Activated naive CD8-positive, alpha-beta T cell treated with anti-CD3 and anti-CD28 coated beads, Interleukin-2, amount 50 U/mL, for 24 hours (primary cell): ENCODE results near the gene FAM72A.
"Not testable (repeated sequence)": the region's sequence is repeated elsewhere in the genome, so short reads cannot be mapped to it uniquely, and the experiment has no call there.

ENCODE experiments used
- ATAC-seq: fragments of 150-1000 bp; cut with Tn5 transposase; one replicate; pipeline ENCODE4 v1.10.0; 2021
- DNase-seq: peaks from one replicate; pipeline ENCODE4 v3.0.0; 2021
- H3K27ac Mint-ChIP-seq: one replicate; pipeline ENCODE4 v1.8.0; 2021; ENCODE audit warnings: mild to moderate bottlenecking, mixed read lengths
- H3K27me3 Mint-ChIP-seq: one replicate; pipeline ENCODE4 v1.8.0; 2021; ENCODE audit warnings: mixed read lengths
- H3K36me3 Mint-ChIP-seq: one replicate; pipeline ENCODE4 v1.8.0; 2021; ENCODE audit warnings: low read depth, mixed read lengths
- H3K4me1 Mint-ChIP-seq: one replicate; pipeline ENCODE4 v1.8.0; 2021; ENCODE audit warnings: mixed read lengths
- H3K4me3 Mint-ChIP-seq: one replicate; pipeline ENCODE4 v1.8.0; 2021; ENCODE audit warnings: mild to moderate bottlenecking, moderate library complexity, mixed read lengths
- H3K9me3 Mint-ChIP-seq: one replicate; pipeline ENCODE4 v1.8.0; 2021; ENCODE audit warnings: mixed read lengths

The FAM72A gene

DNA sequence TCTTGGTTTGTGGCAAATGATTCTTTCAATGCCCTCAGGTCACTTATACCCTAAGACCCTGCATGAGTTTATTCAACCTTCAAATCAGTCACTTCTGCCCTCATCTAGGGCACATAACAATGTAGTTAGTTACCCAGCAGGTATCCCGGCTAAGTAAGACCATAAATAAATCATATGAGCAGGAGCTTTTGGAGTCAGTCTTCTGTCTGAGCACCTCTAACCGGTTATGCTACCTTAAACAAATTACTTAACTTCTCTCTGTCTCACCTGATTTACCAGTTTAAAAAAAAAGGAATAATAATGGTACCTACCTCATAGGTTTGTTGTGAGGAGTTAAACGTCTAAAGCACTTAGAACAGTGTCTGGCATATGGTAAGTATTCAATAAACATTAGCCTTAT, 16.9 kb downstream of the FAM72A start:
- not testable (repeated sequence) for H3K4me1 Mint-ChIP-seq, DNase-seq, H3K36me3 Mint-ChIP-seq, H3K9me3 Mint-ChIP-seq, H3K4me3 Mint-ChIP-seq, ATAC-seq, H3K27me3 Mint-ChIP-seq, H3K27ac Mint-ChIP-seq

DNA sequence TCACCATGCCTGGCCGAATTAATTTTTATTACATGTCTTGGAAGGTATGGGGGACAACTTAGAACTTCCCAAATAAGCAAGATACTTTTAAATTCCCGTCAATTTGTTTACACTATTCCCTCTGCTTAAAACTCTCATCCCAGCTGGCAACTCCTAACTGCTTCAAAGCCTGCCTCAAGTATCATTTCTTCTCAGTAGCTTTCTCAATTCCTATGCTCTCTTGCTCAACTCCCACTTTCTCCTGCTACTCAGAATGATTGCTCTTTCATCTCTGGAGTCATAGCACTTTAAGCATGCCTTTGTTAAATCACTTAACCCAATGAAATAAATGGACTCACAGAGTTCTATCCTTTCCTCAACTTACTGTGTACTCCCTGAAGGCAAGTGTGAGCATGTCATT, 18.9 kb downstream of the FAM72A start:
- not testable (repeated sequence) for H3K4me3 Mint-ChIP-seq, H3K9me3 Mint-ChIP-seq, H3K4me1 Mint-ChIP-seq, H3K36me3 Mint-ChIP-seq, H3K27me3 Mint-ChIP-seq, H3K27ac Mint-ChIP-seq, DNase-seq, ATAC-seq

GRCh38 chr1:206182368-206183317, 20.0 kb downstream of the FAM72A start:
- DNase-seq, result not testable (repeated sequence)

DNA sequence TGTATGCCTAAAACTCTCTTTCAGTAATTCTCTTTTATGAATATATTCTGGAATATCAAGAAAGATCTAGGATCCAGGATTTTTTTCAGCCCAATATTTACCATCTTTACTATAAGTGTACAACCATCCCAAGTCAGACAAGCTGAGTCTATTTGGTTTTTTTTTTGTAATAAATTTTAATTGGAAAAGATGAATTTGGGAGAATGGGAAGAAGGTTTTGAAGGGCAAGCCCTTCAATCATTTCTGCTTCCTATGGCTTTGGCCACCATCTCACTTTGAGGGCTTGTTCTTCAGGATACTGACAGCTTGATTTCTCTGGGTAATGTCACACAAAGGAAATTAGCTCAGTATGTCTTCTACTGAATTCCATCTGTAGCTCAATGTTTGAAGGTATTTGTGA, 23.0 kb downstream of the FAM72A start:
- DNase-seq, H3K4me1 Mint-ChIP-seq, H3K36me3 Mint-ChIP-seq, H3K27ac Mint-ChIP-seq, ATAC-seq, H3K9me3 Mint-ChIP-seq, H3K4me3 Mint-ChIP-seq, H3K27me3 Mint-ChIP-seq: not testable (repeated sequence)

More at GRCh38 chr1:206182368-206183317, 20.0 kb downstream of the FAM72A start:
- H3K27ac Mint-ChIP-seq, result peak overlapping the region; percentile 69
- not testable (repeated sequence) for H3K9me3 Mint-ChIP-seq, H3K27me3 Mint-ChIP-seq, H3K36me3 Mint-ChIP-seq, H3K4me1 Mint-ChIP-seq, H3K4me3 Mint-ChIP-seq
- ATAC-seq, result peak; percentile 77

GRCh38 chr1:206178061-206178989, 24.3 kb downstream of the FAM72A start:
- ATAC-seq, DNase-seq, H3K9me3 Mint-ChIP-seq, H3K36me3 Mint-ChIP-seq, H3K4me1 Mint-ChIP-seq, H3K27ac Mint-ChIP-seq, H3K4me3 Mint-ChIP-seq, H3K27me3 Mint-ChIP-seq: not testable (repeated sequence)

DNA sequence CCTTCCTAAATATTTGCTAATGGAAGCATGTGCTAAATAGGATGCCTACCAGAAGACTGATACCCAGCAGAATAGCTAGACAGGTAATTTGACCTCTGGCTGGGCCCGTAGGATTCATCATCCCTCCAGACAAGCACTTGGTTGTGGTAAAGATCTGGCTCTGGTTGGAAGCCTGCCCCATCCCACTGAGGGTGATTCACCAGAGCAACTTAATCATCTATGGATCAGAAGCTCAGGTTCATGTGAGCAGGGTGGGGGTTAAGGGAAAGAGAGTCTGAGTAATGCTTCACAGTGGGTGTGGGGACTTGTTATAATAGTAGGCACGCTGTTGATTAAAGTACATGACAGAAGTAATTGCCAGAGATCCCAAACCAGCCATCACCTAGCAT, 26.5 kb downstream of the FAM72A start:
- not testable (repeated sequence) for H3K4me3 Mint-ChIP-seq, H3K27ac Mint-ChIP-seq, H3K9me3 Mint-ChIP-seq, H3K27me3 Mint-ChIP-seq, H3K36me3 Mint-ChIP-seq, H3K4me1 Mint-ChIP-seq
- DNase-seq (peak; percentile 3), ATAC-seq (peak; percentile 95)

DNA sequence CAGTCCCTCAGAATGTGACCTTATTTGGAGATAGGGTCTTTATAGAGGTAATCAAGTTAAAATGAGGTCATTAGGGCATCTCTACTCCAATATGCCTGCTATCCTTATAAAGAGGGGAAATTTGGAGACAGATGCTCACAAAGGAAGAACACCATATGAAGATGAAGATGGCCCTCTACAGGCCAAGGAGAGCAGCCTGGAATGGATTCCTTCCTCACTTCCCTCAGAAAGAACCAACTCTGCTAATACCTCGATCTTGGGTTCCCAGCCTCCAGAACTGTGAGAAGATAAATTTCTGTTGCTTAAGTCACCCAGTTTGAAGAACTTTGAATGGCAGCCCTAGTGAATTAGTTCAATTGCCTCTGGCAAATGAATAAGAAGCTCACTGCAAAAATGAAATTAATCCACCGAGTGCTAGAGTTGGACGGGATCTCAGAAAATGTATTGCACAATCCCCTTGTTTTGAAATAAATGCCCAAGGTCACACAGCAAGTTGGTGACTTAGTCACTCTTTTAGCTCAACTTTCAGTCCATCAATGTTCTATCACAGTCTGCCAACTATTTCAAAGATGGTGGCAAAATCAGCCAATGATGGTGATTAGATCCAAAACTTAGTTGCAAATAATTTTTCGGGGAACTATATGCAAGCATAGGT, 27.1 kb downstream of the FAM72A start:
- H3K9me3 Mint-ChIP-seq, H3K27ac Mint-ChIP-seq, ATAC-seq, H3K36me3 Mint-ChIP-seq, H3K4me3 Mint-ChIP-seq, DNase-seq, H3K4me1 Mint-ChIP-seq, H3K27me3 Mint-ChIP-seq: not testable (repeated sequence)

- H3K27ac Mint-ChIP-seq, H3K27me3 Mint-ChIP-seq, DNase-seq, ATAC-seq, H3K9me3 Mint-ChIP-seq, H3K4me3 Mint-ChIP-seq, H3K4me1 Mint-ChIP-seq, H3K36me3 Mint-ChIP-seq: not testable (repeated sequence)
These were observed 28.3 kb downstream of the FAM72A start for GRCh38 chr1:206174182-206174868.

GRCh38 chr1:206173110-206173719, 29.4 kb downstream of the FAM72A start:
- not testable (repeated sequence) for H3K4me3 Mint-ChIP-seq, DNase-seq, H3K9me3 Mint-ChIP-seq, H3K4me1 Mint-ChIP-seq, H3K36me3 Mint-ChIP-seq, H3K27me3 Mint-ChIP-seq, H3K27ac Mint-ChIP-seq, ATAC-seq

- not testable (repeated sequence) for ATAC-seq, H3K9me3 Mint-ChIP-seq, DNase-seq
These were observed 32.8 kb downstream of the FAM72A start for GRCh38 chr1:206169794-206170193.

GRCh38 chr1:206167350-206168029, 35.1 kb downstream of the FAM72A start:
- not testable (repeated sequence) for H3K4me1 Mint-ChIP-seq, DNase-seq, H3K27me3 Mint-ChIP-seq, H3K9me3 Mint-ChIP-seq, H3K4me3 Mint-ChIP-seq, H3K27ac Mint-ChIP-seq, H3K36me3 Mint-ChIP-seq
- ATAC-seq, result peak; percentile 49

More at GRCh38 chr1:206169794-206170193, 32.8 kb downstream of the FAM72A start:
- H3K4me3 Mint-ChIP-seq, H3K27ac Mint-ChIP-seq, H3K36me3 Mint-ChIP-seq, H3K4me1 Mint-ChIP-seq, H3K27me3 Mint-ChIP-seq: not testable (repeated sequence)

DNA sequence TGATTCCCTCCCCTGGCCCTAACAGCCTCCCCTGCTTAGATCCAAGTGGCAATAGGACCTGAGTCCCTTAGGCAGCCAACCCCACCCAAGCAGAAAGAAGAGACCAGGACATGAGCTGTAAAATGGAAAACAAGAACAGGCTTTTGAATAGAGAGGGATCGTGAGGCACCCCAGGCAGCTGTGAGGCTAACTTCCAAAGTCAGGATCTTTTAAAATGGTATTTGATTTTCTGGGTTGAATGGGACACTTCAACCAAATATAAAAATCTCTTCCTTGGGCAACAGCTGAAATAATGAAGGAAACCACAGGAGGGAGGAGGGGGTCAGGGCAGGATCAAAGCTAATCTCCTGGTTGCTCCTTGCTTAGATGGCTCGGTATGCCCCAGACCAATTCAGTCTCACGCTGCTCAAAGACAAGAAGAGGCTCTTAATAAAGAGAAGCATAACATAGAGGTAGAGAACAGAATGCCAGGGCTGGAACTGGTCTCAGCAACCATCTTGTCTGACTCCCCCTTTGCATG, 56.8 kb downstream of the FAM72A start:
- ATAC-seq, result no peak
- no peak for DNase-seq
- H3K27ac Mint-ChIP-seq, result no peak overlapping the region
- H3K4me3 Mint-ChIP-seq, result no peak overlapping the region
- H3K27me3 Mint-ChIP-seq, result peaks cover 9% of the 10 kb centered on the region
- H3K4me1 Mint-ChIP-seq, result peaks cover 7% of the 10 kb centered on the region
- no peaks in the 10 kb centered on the region for H3K36me3 Mint-ChIP-seq
- peaks cover 4% of the 10 kb centered on the region for H3K9me3 Mint-ChIP-seq

DNA sequence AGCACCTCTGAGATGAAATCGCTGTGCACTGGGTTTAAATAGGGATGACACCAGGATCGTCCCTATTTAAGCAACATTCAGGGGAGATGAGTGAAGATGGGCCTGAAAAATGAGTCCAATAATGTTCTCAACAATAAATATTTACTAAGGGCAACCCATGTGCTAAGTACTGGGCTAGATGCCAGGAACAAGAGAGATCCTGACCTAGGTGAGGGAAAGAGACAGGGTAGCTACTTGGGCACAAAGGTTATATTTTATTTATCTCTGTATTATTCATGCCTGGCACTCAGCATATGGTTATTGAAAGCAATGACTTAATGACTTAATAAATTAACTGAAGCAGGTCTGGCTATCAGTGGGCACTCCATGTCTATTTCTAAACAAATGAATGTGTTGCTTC, 58.0 kb downstream of the FAM72A start:
- ATAC-seq (no peak), DNase-seq (no peak)
- Mint-ChIP-seq H3K36me3 (peaks cover 1% of the 10 kb centered on the region), H3K9me3 (peaks cover 4% of the 10 kb centered on the region), H3K4me3 (no peak overlapping the region), H3K27me3 (peaks cover 12% of the 10 kb centered on the region), H3K27ac (no peak overlapping the region), H3K4me1 (peaks cover 7% of the 10 kb centered on the region)
